ENCODE results near the gene DUSP22.
"Not testable (repeated sequence)": the region's sequence is repeated elsewhere in the genome, so short reads cannot be mapped to it uniquely, and the experiment has no call there.

Gene DUSP22

DNA sequence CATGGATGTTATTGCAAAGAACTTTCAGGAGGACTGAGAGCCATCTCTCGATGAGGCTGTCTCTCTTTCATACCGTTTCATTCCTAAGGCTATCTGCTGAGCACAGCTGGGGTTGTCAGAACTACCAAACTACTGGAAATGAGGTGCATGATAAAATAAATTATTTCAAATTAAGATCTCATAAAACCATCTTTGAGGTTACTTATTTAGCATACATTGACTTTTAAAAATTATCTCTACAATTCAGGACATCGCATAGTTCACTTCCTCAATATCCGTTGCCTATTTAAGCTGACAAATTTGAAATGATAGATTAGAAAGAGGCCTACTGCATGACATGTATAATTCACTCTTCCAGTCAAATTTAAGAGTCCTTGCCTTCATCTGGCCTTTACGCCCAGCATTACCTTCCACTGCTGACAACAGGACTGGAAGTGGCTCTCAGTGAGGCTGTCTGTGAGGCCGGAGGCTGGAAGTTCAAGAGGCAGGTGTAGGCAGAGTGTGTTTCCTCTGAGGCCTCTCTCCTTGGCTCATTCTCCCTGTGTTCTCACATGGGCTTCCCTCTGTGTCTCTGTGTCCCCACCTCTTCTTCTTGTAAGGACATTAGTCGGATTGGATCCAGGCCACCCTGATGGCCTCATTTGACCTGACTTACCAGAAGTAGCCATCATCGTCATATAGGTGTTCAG lies 12.8 kb upstream of the DUSP22 start:
- DNase-seq (ENCODE audit: low spot score): no peak

DNA sequence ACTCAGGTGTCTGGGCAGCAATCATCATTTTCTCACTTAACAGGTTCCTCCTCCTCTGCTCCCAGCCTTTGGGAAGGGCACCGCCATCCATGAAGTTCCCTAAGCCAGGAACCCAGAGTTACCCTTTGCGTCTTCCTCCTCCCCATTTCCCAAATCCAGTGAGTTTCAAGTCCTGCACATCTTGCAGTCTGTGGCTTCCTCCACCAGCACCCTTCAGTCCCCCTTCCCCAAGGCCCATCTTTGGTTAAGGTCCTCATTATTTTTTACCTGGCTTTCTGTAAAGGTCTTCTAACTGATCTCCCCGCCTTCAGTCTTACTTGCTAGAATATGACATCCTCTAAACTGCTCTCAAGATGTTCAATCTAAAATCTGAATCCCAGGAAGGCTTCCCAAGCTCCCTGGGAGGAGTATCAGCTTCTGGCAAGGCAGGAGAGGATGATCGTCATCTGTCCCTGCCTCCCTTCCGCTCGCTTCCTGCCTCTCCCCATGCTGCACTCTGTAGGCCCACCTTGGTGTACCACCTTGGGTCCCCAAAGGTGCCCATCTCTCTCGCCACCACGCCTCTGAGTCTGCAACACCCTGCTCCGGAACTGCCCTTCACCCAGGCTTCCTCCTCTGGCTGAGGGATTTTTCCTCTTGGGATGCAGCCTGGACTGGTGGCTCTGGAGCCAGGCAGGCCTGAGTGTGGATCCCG lies 11.4 kb upstream of the DUSP22 start:
- DNase-seq (ENCODE audit: low spot score): no peak

GRCh38 chr6:281469-282103 lies 10.7 kb upstream of the DUSP22 start:
- DNase-seq (ENCODE audit: low spot score): no peak

DNA sequence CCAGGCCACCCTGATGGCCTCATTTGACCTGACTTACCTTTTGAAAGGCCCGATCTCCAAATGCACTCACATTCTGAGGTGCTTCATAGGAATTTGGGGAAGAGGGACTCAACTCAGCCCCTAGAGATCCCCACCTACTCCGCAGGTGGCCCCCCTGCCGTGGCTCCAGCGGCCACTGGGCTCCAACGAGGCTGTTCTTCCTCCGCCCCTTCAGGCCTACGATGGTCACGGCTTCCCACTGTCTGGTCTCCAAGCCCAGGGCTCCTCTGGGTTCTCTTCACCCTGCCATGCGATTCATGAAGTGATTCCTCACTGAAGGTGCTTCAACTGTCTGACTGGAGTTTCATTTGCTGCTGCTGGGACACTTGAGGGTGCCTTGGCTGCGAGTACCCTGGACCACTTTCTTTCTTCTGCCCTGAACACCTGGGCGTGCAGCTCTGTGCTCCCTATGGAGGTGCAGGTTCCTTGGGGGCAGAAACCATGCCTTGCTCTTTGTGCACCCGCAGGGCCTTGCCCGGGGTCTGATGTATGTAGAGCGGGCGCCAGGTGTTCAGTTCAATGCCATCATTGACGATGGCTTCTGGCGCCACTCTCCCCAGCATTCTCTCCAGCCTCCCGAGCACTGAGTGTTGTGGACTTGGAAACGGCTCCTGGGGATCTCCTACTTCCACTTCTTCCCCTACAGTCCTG lies 10.0 kb upstream of the DUSP22 start:
- DNase-seq (ENCODE audit: low spot score): no peak

DNA sequence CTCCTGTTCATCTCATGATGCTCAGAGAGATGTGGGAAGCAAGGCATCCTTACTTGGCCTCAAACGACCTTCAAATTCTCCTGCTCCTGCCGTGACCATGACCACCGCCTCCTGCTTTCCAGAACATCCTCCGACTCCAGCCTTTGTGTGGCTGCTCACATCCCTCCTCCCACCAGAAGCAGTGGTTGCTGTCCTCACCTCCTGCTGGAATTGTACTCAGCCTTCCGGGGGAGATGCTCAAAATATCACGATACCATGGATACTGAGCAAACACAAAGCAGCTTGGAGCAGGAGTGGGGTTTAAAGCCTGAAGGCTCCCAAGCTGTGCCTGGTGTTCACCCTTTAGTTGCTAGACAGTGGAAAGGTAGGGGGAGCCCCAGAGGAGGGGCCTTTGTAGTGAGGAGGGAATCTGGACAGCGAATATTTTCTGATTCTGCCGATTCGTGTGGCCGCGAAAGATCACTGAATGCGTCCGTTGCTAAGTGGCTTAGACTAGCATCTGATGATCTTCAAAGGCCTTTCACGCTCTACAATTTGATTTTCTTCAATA lies 9.3 kb upstream of the DUSP22 start:
- DNase-seq (ENCODE audit: low spot score): no peak

GRCh38 chr6:284486-284885 lies 7.8 kb upstream of the DUSP22 start:
- DNase-seq (ENCODE audit: low spot score): no peak

DNA sequence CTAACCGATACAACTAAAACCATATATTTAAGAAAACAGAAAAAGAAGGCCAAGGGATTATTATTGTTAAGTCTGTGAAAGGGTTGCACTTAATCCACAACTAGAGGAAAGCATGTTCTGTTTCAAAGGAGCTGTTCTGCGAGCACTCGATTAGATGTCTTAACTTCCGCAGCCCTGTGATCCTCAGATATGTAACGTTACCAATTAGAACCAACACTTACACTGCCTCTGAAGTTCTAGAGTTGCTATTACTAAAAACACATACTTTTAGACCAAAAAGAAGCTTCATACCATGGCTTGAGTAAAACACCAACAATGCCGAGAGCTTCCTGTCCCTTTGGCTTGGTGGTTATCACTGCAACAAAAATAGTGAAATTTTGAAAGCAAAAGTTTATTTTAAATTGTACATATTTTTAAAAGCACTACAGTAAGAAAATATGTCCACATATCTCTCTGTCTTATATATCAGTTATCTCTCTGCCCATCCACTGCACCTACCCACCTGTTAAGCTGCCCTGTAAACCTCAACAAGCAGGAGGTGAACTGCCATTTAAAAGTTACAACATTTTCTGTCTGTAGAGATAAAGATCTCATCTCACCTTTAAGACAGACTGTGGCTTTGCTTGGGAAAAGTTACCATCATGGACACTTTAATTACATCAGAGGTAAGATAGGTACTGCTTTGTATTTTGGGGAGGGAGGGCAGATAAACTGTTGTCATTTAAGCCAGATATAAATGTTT lies 7.1 kb upstream of the DUSP22 start:
- DNase-seq (ENCODE audit: low spot score): no peak

DNA sequence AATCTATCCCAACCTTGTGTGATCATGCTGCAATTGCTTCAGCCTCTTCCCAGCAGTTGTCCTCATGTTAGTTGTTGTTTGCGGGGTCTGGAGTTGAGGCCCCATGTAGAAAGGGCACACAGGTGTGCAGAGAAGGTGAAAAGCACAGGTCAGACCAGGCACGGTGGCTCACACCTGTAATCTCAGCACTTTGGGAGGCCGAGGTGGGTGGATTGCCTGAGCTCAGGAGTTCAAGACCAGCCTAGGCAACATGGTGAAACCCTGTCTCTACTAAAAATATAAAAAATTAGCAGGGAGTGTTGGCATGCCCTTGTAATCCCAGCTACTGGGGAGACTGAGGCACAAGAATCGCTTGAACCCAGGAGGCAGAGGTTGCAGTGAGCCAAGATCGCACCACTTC lies 6.4 kb upstream of the DUSP22 start:
- not testable (repeated sequence) for DNase-seq (ENCODE audit: low spot score)

GRCh38 chr6:286681-287488 lies 5.4 kb upstream of the DUSP22 start:
- peak; percentile 9 for DNase-seq (ENCODE audit: low spot score)

GRCh38 chr6:287489-287860 lies 4.8 kb upstream of the DUSP22 start:
- peak; percentile 50 for DNase-seq (ENCODE audit: low spot score)

DNA sequence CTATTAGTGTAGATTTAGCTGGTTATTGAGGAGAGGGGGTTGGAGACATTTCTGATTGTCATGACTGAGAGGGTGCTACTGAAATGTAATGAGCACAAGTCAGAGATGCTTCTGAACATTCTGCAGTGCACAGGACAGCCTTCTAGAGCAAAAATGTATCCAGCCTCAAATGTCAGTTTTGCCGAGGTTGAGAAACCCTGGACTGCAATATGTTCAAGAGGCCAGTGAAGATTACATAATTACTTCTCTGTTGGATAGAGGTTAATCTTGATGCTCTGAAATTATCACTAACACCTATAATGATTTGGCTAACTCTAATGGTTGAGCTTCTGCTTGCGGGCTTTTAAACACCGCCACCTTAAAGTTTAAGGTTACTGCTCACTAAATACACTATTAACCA lies 3.4 kb upstream of the DUSP22 start:
- peak; percentile 2 for DNase-seq (ENCODE audit: low spot score)

DNA sequence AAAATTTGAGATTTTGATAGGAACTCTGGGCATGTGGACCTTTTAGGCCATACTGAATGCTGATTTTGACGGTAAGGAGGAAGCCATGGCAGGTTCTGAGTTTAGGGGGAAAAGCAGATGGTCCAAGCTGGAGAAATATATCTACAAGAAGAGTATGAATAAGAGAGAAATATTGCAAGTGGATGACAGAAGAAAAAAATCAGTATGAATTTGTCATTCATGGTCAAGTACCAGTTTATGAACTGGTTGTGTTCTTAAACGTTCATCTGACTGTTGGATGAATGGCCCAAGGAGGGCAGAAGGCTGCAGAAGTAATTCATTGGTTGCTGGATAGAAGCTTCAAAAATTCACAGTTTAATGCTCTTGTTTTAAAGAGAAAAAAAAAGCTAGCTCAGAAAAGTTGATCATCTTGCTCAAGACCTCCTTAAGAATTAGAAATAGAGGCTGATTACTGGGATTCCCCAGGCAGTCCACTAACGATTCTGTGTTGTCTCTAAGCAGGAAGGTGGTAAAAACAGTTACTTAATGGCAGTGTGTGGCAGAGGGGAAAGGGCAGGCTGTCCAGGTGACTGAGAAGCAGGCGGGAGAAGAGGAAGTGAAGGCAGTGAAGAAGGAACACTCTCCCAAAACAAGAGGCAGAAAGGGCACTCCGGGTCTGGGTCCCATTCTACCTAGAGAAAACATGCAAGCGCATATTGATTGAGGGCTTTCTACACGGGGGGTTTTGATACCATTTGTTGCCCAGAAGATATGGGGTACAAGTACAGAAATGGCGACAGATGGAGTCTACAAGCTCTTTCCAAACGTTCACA lies 2.0 kb upstream of the DUSP22 start:
- peak; percentile 8 for DNase-seq (ENCODE audit: low spot score)

DNA sequence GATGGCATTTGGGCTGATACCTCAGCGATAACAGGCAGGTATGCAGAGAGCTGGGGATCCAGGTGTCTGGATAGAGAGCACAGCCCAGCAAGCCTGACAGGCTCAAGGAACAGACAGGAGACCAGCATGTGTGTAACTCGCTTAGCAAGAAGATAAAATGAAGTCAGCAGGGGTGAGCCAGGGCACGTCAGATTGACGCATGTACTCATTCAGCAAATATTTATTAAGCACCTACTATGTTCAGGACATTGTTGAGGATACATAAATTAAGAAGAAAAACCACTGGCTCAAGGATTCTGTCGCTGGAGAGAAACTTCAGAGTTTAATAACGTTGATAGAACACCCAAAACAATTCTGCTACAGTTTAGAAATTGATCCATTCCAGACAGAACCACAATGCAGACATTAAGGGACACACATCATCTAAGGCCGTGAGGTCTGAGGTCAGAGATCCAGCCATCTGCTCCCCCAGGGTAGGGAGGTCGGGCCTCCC lies 1.0 kb upstream of the DUSP22 start:
- DNase-seq (ENCODE audit: low spot score): peak; percentile 31

DNA sequence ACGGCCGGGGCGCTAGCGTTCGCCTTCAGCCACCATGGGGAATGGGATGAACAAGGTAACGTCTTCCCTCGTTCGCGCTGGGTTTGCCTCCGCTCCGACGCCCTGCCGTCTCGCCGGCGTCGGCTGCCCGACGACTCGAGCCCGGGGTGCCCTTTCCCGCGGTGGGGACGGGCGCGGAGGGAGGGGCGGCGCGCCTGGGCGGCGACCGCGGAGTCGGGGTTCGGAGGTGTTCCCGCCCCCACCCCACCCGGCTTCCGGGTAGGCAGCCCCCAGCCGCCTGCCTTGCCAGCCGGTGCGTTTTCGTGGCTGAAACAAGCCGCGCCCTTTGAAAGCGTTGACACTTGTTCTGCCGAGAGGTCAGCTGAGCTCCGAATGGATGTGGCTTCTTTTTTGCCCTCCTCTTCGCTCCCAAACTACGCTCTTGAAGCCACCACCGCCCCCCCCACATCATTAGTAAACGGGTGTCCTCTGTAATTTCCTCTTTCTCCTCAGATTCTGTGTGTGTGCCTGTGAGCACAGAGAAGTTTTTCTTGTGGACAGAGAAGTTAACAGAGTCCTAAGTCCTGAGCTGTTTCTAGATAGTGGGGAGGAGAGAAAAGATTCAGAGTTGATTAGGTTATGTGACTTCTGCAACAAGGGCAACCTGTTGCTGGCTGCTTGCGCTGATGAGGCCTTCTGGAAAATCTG lies 362 bp downstream of the DUSP22 start:
- DNase-seq (ENCODE audit: low spot score): peak; percentile 51

DNA sequence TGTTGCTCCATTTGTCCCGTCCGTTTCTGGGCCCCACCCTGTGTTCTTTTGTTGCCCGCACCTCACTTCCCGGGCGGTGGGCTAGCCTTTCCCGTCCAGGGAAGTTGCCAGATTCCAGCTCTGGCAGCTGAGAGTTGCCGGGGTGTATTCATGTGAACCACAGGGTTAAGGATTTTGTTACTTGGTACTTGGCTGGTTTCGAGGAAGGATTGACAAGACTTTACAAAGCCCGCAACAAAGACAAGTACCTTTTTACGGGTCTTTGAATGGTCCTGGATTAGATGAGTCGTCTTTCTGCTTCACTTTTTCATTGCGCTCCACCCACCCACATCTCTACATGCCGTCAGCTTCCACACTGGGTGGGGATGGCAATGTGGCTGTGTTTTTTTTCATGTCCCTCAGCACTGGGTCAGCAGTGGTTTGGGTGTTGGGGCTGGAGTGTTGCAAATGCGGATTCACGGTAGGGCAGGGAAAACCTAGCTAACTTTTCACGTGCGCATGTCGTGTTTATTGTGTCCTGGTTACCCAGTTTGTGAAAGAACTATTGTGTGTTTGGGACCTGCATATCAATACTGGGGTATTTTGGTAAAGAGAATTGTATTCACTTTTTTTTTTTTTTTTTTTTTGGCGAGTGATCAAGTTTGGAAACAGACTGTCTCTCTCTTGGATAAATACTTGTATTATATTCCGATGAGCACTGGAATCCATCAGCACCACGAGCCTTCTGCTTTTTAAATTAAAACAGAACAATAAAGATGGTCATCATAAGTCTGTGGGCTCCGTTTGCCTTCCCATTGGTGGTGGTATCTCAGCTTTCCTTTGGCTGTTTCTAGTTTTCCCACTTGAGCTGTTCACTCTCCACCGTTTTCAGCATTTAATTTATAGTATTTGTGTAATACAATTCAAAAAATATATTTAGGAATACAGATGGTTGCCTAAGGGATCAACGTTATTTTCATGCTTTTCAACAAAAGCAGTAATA lies 1.2 kb downstream of the DUSP22 start:
- no peak for DNase-seq (ENCODE audit: low spot score)

DNA sequence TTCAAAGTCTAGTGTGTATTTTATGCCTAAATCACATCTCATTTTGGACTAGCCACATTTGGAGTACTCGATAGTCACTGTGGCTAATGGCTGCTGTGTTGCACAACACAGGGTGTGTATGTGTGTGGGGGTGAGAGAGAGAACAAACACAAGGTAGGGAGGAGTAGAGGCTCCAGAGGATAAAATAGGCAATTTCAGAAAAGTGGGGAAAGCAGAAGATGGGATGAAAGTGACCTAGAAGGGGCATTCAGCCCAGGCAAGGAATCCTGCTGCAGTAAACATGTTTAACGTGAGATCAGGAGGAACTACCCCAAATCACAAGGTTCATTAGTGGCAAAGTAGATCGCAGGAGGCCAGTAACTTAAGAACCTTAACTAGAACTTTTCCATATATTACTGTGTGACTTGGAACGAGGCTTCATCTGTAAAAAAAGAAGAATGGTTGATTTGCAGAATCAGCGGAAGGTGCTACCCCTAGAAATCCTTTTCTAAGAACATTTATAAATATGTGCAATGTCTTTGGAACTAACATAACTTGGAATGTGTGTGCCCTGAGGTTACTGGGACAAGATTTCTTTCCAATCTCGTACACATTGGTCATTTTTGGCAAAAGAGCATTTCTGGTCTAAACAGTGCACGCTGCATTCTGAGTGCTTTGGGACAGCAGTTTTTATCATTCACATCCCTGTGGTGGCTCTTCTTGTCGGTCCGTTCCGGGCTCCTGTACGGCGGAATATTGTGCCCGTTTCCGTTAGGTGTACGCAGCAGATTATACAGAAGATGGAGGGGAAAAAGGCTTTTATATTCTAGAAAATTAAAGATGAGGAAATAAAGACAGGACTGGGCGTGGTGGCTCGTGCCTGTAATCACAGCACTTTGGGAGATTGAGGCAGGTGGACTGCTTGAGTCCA lies 2.6 kb downstream of the DUSP22 start:
- DNase-seq (ENCODE audit: low spot score): no peak

Data from AG20443 (cell line).